ENCODE results near the gene TTBK2.

- no peak for TF ChIP-seq CTCF (IDR thresholded peaks at IDR 0.05 in 8 of 11, conservative IDR thresholded peaks at IDR 0.05 in 3 of 11)
- TF ChIP-seq POLR2A (IDR thresholded peaks at IDR 0.05) = no peak
- no peak for TF ChIP-seq POLR2AphosphoS5 (IDR thresholded peaks at IDR 0.05)
Measured at GRCh38 chr15:42820811-42821210, 99.8 kb downstream of the TTBK2 start.
